GM12878 (cell line): ENCODE results near the gene PRKCD. TPM values are rescaled to one million over a fixed set of nuclear protein-coding genes. Genes with fewer than 3 reads are reported as not detected.
A peak's percentile ranks its signal among the peaks of the same experiment; 100 is the strongest.

ENCODE experiments used
- ATAC-seq: fragments of 200-7000 bp; cut with Tn5 transposase; 3 replicates; pipeline ENCODE4 v1.9.1; 2020; ENCODE audit warnings: mild to moderate bottlenecking, moderate library complexity
- BruUV-seq: library from RNA; stranded (reverse); fragments of 400-500 nt; replicated peaks from 2 replicates; lab custom pipeline; 2021; lab: Mats Ljungman, UMichigan
- CTCF ChIA-PET: fragments of 300-600 bp; sonication (Branson Sonifier 250); formaldehyde crosslinking; extraction: SDS; loops from one replicate; lab custom pipeline; 2021; ENCODE audit warnings: inconsistent platforms; lab: Yijun Ruan, JAX
- POLR2A ChIA-PET: fragments of 350-600 bp; formaldehyde crosslinking; extraction: SDS; loops from one replicate; lab custom pipeline; 2021; ENCODE audit warnings: inconsistent platforms; lab: Charles Lee
- RAD21 ChIA-PET: fragments of 300-600 bp; sonication (Branson Sonifier 250); formaldehyde crosslinking; loops from one replicate; lab custom pipeline; 2023; ENCODE audit warnings: antibody characterized with exemption; ENCODE audit not compliant: unreplicated experiment; lab: Charles Lee
- SMC1A ChIA-PET: fragments of 300-600 bp; sonication (Branson Sonifier 250); formaldehyde crosslinking; loops from one replicate; lab custom pipeline; 2023; ENCODE audit not compliant: unreplicated experiment, uncharacterized antibody; lab: Charles Lee
- DNase-seq: peaks from one replicate; pipeline ENCODE4 v3.0.0-alpha.2; 2011; ENCODE audit warnings: low read depth, low spot score
- FAIRE-seq: peaks from 3 replicates; lab custom pipeline; 2011; peaks lifted over from hg19 to GRCh38; lab: Jason Lieb, UNC
- H2AFZ ChIP-seq: 2 replicates; pipeline ENCODE4 v1.6.0; 2011; ENCODE audit warnings: low read depth, low read length, control low read depth; ENCODE audit not compliant: control insufficient read depth
- H3K27ac ChIP-seq: 2 replicates; pipeline ENCODE4 v1.5.1; 2011; ENCODE audit warnings: control low read depth; ENCODE audit not compliant: control insufficient read depth, insufficient read depth
- H3K27me3 ChIP-seq, 2 experiments: replicated peaks in 1 of 2; 2 replicates each; pipeline versions ENCODE4 v1.6.0 to v1.6.1; 2011; ENCODE audit warnings: low read length in 1 of 2; ENCODE audit not compliant: control insufficient read depth in 2 of 2, insufficient read depth in 2 of 2
- H3K36me3 ChIP-seq, 2 experiments: 2 replicates each; pipeline ENCODE4 v1.5.1; 2011; ENCODE audit warnings: low read length in 1 of 2; ENCODE audit not compliant: control insufficient read depth in 2 of 2, insufficient read depth in 2 of 2
- H3K4me1 ChIP-seq: 2 replicates; pipeline ENCODE4 v1.6.1; 2011; ENCODE audit warnings: mild to moderate bottlenecking, low read length, moderate library complexity, mixed read lengths; ENCODE audit not compliant: control insufficient read depth, insufficient read depth
- H3K4me2 ChIP-seq: 2 replicates; pipeline ENCODE4 v1.6.0; 2011; ENCODE audit warnings: control low read depth; ENCODE audit not compliant: control insufficient read depth, insufficient read depth
- H3K4me3 ChIP-seq: fragments of 200-600 bp; sonication (generic); 2 replicates; pipeline ENCODE4 v1.5.1; 2016
- H3K79me2 ChIP-seq: 2 replicates; pipeline ENCODE4 v1.6.0; 2011; ENCODE audit warnings: low read length; ENCODE audit not compliant: control insufficient read depth, insufficient read depth
- H3K9ac ChIP-seq: 2 replicates; pipeline ENCODE4 v1.8.0; 2011; ENCODE audit warnings: low read length, control low read depth, mixed read lengths; ENCODE audit not compliant: control insufficient read depth, insufficient read depth
- H3K9me3 ChIP-seq: replicated peaks from 3 replicates; pipeline ENCODE4 v1.5.1; 2011; ENCODE audit warnings: mild to moderate bottlenecking, low read length; ENCODE audit not compliant: control insufficient read depth, insufficient read depth
- H4K20me1 ChIP-seq: 2 replicates; pipeline ENCODE4 v1.6.0; 2011; ENCODE audit not compliant: control insufficient read depth, insufficient read depth
- BMI1 ChIP-seq: fragments of 450-650 bp; IDR thresholded peaks from 2 replicates; pipeline ENCODE4 v1.6.1; 2016; ENCODE audit warnings: mild to moderate bottlenecking, moderate library complexity, borderline replicate concordance
- CEBPZ ChIP-seq: fragments of 150-350 bp; IDR thresholded peaks from 2 replicates; pipeline ENCODE4 v1.6.1; 2016; ENCODE audit warnings: low read depth, low read length
- CREB1 ChIP-seq: IDR thresholded peaks from 2 replicates; pipeline ENCODE4 v1.6.1; 2012; ENCODE audit warnings: low read depth, mild to moderate bottlenecking, inconsistent platforms
- DPF2 ChIP-seq: fragments of 450-650 bp; IDR thresholded peaks from 2 replicates; pipeline ENCODE4 v1.6.1; 2017; ENCODE audit warnings: mild to moderate bottlenecking
- POU2F2 ChIP-seq: IDR thresholded peaks from 3 replicates; pipeline ENCODE4 v1.6.1; 2011; ENCODE audit warnings: low read depth, mild to moderate bottlenecking, low read length, borderline replicate concordance
- RBBP5 ChIP-seq: fragments of 200-600 bp; sonication (generic); conservative IDR thresholded peaks from 2 replicates; pipeline ENCODE4 v1.6.1; 2016
- RCOR1 ChIP-seq: conservative IDR thresholded peaks from 2 replicates; pipeline ENCODE4 v1.6.1; 2012; ENCODE audit warnings: low read depth, low read length, improper control_type of control experiment
- REST ChIP-seq: IDR thresholded peaks from 2 replicates; pipeline ENCODE4 v1.6.1; 2012; ENCODE audit warnings: mild to moderate bottlenecking, low read depth, low read length
- RFX5 ChIP-seq: IDR thresholded peaks from 2 replicates; pipeline ENCODE4 v1.6.1; 2011; ENCODE audit warnings: low read depth, low read length, improper control_type of control experiment
- SIX5 ChIP-seq: IDR thresholded peaks from 2 replicates; pipeline ENCODE4 v1.6.1; 2011; ENCODE audit warnings: mild to moderate bottlenecking, low read depth, low read length, moderate library complexity; ENCODE audit not compliant: severe bottlenecking
- SRF ChIP-seq, 2 experiments: IDR thresholded peaks; 2 replicates each; pipeline ENCODE4 v1.6.1; 2011; ENCODE audit warnings: low read depth in 2 of 2, low read length in 2 of 2, mild to moderate bottlenecking in 1 of 2, moderate library complexity in 1 of 2
- STAT1 ChIP-seq: fragments of 450-650 bp; conservative IDR thresholded peaks from 2 replicates; pipeline ENCODE4 v1.6.1; 2014; ENCODE audit warnings: antibody characterized with exemption, mild to moderate bottlenecking
- TBL1XR1 ChIP-seq: IDR thresholded peaks from 2 replicates; pipeline ENCODE4 v1.6.1; 2012; ENCODE audit warnings: low read depth, low read length, improper control_type of control experiment
- TCF7 ChIP-seq: IDR thresholded peaks from 2 replicates; pipeline ENCODE4 v1.6.1; 2014; ENCODE audit warnings: antibody characterized with exemption, borderline replicate concordance
- WRNIP1 ChIP-seq: IDR thresholded peaks from 2 replicates; pipeline ENCODE4 v1.6.1; 2011; ENCODE audit warnings: low read depth, low read length, improper control_type of control experiment, borderline replicate concordance
- WGBS: methylation state at CpG from one replicate; pipeline ENCODE4 v1.1.6; 2016; ENCODE audit warnings: low lambda C conversion rate; ENCODE audit not compliant: insufficient replicate concordance, insufficient coverage; ENCODE audit errors: missing lambda C conversion rate; 5-methylcytosine and 5-hydroxymethylcytosine counted together
- in situ Hi-C: fragments of 300-500 bp; cut with MboI; formaldehyde crosslinking; loops from 9 replicates; pipeline ENCODE4 v1.14.3; 2018; ENCODE audit warnings: mixed read lengths
- intact Hi-C: fragments of 100-400 bp; cut with micrococcal nuclease; formaldehyde crosslinking; loops from one replicate; pipeline ENCODE4 v1.14.2; 2022; ENCODE audit not compliant: unreplicated experiment
- polyA plus RNA-seq, 11 experiments: library from polyadenylated mRNA; depleted of rRNA in 4 of 11; unstranded in 6 of 11; stranded (reverse) in 5 of 11; fragments of >200 nt; fragmentation: Nextera tagmentation in 4 of 11; fragmentation: Illumina TruSeq in 1 of 11; extraction: Ambion mirVana in 4 of 11; extraction: Trizol in 1 of 11; gene quantifications; 1 replicate in 1 of 11; 2 replicates in 10 of 11; pipeline versions ENCODE4 v1.2.1 to v1.2.3, GENCODE V29; 2011 to 2016; ENCODE audit warnings: inconsistent platforms in 2 of 11, missing spikeins in 2 of 11, low read depth in 1 of 11
- total RNA-seq, 4 experiments: library from RNA; depleted of rRNA in 3 of 4; stranded (reverse); fragments of >200 nt in 3 of 4; fragmentation: Illumina TruSeq in 1 of 4; extraction: Trizol in 1 of 4; gene quantifications; 2 replicates each; pipeline versions ENCODE4 v1.2.1 to v1.2.3, GENCODE V29; 2013 to 2021

PRKCD gene
- total and polyA plus RNA-seq, 10 of the 15 experiments (the other 5 are each of a cell fraction or from before 2014, with no cell fraction given): 10.0 to 114 (median 42.4) TPM

- TF ChIP-seq DPF2 (no peak; the same call in 1 of the 2 replicates), STAT1 (no peak), RBBP5 (no peak), TBL1XR1 (0 out of 2 replicates have a peak, but pooled peaks have one; percentile 29)
These were observed 426 bp downstream of the PRKCD start (continued) for GRCh38 chr3:53161450-53161819.

GRCh38 chr3:53161820-53162671, 1.0 kb downstream of the PRKCD start:
- peak overlapping the region; percentile 92 for H3K27ac ChIP-seq
- H3K4me1 ChIP-seq: peaks cover 57% of the 10 kb centered on the region
- ChIA-PET CTCF (interaction anchor here (3.8 to 11.6 kb wide), 2 partner anchors 27 to 35 kb away, joined by 32 to 125 read pairs; no protein-coding TSS in a partner anchor), RAD21 (interaction anchor here (0.7 to 2.8 kb wide), 5 partner anchors 27 to 39 kb away, joined by 3 to 11 read pairs (median 7); no protein-coding TSS in a partner anchor), POLR2A (interaction anchor here (1.6 to 1.9 kb wide), 2 partner anchors 11 to 30 kb away, joined by 4 to 10 read pairs; no protein-coding TSS in a partner anchor), SMC1A (interaction anchor here (1.0 to 3.2 kb wide), 2 partner anchors 28 to 34 kb away, joined by 5 to 12 read pairs; no protein-coding TSS in a partner anchor)
- H3K36me3 ChIP-seq: peaks cover 5 to 8% of the 10 kb centered on the region in 2 experiments
- peak; percentile 49 for ATAC-seq
- H3K9ac ChIP-seq: peak overlapping the region; percentile 90
- H3K27me3 ChIP-seq: no peaks in the 10 kb centered on the region; a peak in 1 of 4 replicates
- no peaks in the 10 kb centered on the region for H3K9me3 ChIP-seq
- peak; percentile 73 for FAIRE-seq
- H2AFZ ChIP-seq: no peak overlapping the region
- H3K4me3 ChIP-seq: peak overlapping the region; percentile 97
- 0% methylated on average over 23 of the region's 49 CpGs for WGBS
- in situ Hi-C loops: no loop called here
- intact Hi-C loops: loop anchor here (2.0 to 5.0 kb wide), 3 partner anchors 31 to 625 kb away; partner anchors contain the start of genes RFT1 and UQCC5
- H3K4me2 ChIP-seq: peak overlapping the region; percentile 97
- peaks cover 71% of the 10 kb centered on the region for H3K79me2 ChIP-seq
- H4K20me1 ChIP-seq: peaks cover 17% of the 10 kb centered on the region
- no peak for DNase-seq
- BruUV-seq: no TSS peak
- TF ChIP-seq CREB1 (0 out of 2 replicates have a peak, but pooled peaks have one; percentile 65), REST (no peak), RFX5 (peak; percentile 59; the same call in 1 of the 2 replicates), TCF7 (no peak), WRNIP1 (no peak), BMI1 (no peak), SRF (IDR thresholded peaks at IDR 0.05; ENCODE audit: low read depth in 2 of 2, low read length in 2 of 2) (no peak), POU2F2 (no peak), SIX5 (no peak), CEBPZ (no peak), TBL1XR1 (no peak), RCOR1 (no peak)
